GM12801 (cell line): ENCODE data around the gene MESD.

ENCODE experiments used
- CTCF ChIP-seq: IDR thresholded peaks from one replicate; pipeline ENCODE4 v1.5.1; 2011; ENCODE audit warnings: control low read depth; ENCODE audit not compliant: insufficient read length; ENCODE audit errors: extremely low read depth

Gene MESD

GRCh38 chr15:80970018-80970657 is 19.5 kb downstream of the MESD start:
- TF ChIP-seq CTCF, result no peak

- no peak for TF ChIP-seq CTCF
Observed at GRCh38 chr15:80969316-80969715, 20.3 kb downstream of the MESD start.

- TF ChIP-seq CTCF, result no peak
Observed at GRCh38 chr15:80967991-80968510, 21.6 kb downstream of the MESD start.

GRCh38 chr15:80967451-80967850 is 22.2 kb downstream of the MESD start:
- TF ChIP-seq CTCF, result no peak

GRCh38 chr15:80966431-80967197 is 23.0 kb downstream of the MESD start:
- no peak for TF ChIP-seq CTCF

GRCh38 chr15:80958818-80959495 is 30.7 kb downstream of the MESD start:
- no peak for TF ChIP-seq CTCF

GRCh38 chr15:80957976-80958375 is 31.6 kb downstream of the MESD start:
- TF ChIP-seq CTCF, result no peak
